HG03460 (cell line): Measurements from ENCODE around the gene CLASP1.

Source experiments
- ATAC-seq: cut with Tn5 transposase; IDR thresholded peaks from one replicate; pipeline ENCODE4 v1.9.1; 2021; ENCODE audit not compliant: unreplicated experiment

Gene CLASP1

DNA sequence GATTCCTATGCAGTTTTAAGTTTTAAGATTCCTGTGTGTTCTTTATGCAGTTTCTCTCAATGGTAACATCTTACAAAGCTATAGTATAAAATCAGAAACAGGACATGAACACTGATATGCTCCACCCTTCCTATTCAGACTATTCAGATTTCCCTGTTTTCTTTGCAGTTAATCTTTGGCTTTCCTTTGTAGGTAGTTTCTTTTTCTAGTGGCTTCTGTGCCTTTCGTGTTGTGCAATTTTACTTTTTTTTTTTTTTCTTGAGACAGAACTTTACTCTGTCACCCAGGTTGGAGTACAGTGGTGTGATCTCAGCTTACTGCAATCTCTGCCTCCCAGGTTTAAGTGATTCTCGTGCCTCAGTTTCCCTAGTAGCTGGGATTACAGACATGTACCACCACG lies 213.5 kb downstream of the CLASP1 start:
- ATAC-seq = no peak

DNA sequence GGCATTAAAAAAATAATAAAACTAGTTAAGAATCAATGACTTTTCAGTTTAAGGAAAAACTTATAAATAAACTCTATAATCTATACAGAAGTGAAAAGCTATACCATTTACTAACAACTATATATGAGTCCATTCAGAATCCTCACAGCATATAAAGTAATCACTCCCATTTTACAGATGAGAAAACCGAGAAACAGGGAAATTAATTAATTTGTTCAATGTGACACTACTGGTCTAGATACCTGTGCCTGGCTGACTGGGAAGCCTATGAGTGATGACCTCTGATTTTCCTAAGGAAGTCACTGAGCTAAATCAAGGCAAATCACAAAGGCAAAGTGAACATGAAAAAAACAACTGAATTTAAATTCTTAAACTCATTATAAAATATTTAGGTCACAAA lies 218.0 kb downstream of the CLASP1 start:
- ATAC-seq = no peak

DNA sequence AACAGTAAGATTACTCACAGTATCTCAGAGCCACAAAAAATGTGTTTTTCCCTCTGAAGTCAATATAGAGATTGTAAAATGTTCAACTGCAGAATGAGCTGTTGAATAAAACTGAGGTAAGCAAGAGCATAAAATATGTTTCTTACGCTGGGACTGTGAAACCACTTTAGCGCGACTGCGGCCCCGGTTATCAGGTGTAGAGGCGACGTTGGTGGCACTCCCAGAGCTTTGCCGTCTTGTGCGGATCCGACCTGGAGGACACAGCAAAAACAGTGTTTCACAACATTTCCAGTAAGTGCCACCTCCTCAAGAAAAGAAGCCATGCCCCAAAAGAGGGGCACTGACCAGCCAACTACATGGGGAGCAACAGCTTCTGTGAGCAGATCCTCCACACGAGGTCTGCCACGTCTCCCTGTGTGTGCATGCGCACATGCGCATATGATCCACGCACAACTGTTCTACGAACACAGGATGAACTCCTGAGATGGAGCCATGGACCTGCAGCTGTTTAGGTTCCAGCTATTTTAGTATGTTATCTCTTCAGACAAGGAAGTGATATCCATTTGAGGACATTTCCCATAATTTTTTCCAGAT lies 219.2 kb downstream of the CLASP1 start:
- no peak for ATAC-seq

DNA sequence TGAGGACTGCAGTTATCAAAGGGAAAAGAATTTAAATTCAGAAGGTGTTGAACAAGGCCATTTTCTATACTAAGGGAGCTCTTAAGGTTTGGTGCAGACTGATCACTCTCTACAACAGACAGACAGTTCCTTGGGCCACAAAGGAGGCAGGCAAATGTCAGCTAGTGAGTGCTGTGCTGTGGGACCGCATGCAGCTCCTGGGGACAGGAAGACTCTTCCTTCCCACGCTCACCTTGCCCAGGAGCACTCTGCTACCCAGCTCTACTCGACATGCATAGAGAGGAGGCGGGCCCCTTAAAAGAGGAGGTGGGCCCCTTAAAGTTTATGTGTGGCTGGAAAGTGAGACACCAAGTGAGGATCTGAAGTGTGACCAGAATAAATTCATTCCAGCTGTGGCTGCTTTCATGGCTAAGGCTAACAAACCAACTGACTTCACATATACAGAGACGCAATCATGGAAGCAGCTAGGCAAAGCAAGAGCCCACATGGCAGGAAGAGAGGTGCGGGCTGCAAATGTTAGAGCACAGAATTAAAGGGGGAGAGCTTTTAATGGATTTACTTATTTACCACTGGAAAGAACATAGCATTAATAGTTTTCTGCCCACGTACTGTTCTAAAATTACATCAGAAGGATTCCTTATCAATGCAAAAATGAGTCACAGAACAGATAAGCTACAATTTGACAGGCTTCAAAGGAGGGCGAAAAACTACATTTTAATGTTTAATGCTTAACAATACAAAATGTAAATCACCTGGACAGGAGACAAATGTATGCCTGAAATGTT lies 220.0 kb downstream of the CLASP1 start:
- no peak for ATAC-seq

DNA sequence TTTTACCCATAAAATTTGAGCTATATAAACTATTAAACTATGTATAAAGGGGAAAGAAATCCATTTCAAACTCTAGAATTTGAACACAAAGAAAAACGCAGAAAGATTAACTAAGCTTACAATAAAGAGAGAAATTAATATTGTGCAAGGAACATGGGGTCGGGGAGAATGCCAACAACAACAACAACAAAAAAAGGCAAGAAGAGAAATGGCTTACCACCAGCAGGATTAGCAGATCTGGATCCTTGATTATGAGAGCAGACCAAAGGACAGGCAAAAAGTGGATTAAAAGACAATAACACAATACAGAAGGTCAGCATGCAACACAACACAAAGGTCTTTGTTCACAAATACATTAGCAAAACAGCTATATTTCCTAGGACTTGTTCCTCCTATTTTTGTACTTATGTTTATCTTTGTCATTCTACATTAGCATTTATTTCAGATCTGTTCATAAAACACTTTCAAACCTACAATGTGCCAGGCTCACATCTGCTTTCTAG lies 222.0 kb downstream of the CLASP1 start:
- ATAC-seq = no peak

DNA sequence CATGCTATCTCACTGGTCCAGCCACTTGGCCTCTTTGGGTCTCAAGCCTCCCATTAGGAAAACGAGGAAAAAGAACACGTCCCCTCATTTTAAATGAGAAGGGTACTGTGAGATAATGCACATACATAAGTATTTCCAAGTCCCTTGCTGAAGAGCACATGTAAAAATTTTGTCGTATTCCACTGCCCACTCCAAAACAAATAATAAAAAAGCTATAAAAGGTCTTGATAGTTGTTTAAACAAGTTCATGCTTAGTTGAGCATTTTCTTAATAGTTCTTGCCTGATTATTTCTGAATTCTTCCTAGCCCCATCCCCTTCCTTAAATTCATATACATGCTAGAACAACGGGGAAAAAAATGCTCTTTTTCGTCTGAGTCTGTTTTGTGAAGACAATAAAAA lies 228.8 kb downstream of the CLASP1 start:
- no peak for ATAC-seq

DNA sequence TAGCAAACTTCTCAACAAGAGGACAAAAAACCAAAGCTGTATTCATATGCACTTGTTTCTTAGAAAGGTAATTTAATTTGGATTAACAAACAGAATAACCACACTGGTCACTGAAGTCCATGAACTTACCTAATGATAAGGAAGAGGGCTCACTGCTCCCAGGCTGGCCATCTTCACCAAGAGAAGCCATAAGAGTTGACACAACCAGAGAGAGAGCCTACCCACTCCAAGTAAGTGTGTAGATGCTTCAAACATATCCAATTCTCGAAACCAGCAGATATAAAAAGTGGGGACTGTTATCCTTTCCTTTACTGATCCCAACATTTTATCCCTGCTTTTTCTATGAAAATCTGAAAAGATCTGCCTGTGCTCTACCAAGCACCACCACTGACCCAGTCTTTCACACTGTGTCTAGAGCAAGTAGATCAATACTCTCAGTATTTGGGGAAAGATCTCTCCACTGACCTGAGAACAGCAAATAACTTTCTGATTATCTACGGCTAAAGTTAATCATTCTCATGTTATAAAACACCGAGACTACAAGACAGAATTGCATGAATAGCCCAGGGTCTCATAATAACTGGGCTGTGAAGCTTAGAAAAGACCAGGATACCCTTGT lies 230.1 kb downstream of the CLASP1 start:
- no peak for ATAC-seq

DNA sequence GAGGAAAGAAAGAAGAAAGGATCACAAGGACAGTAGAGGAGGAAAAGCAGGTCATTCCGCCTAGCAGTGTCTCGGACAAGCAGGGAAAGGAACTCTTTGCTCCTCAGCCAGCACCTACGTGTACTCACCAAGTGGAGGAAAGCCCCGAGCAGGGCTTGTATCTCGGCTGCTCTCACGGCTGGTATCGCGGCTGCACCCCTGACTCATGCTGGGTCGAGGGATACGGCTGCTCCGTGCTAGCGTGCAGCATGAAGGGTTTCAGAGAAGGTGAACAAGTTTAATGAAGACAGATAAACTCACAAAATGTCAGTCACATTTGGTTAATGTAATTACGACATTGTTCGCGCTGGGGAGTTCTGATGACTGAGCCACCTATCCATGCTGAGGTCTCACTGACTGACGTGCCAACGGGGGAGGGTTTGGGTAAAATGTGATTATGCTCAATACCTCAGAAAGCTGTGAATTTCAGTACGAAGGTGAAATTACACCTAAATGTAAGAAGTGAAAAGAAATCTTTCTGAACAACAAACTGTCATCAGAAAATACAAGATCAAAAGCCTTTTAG lies 230.7 kb downstream of the CLASP1 start:
- no peak for ATAC-seq

DNA sequence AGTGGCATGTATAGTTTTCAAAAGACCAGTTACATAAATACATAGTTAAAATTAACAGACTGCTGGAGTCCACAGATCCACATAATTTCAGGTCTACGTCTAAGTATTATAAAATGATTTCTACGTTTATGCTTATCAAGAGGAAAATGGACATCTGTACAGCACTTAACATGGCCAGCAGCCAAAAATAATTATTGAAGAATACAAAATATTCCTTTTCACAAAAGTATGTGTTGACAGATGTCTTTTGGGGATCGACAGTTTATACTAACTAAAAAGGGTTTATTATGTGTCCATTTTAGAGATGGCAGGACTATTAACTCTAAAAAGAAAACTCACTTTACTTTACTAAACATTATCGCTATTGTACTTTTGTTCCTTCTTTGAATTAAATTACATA lies 231.4 kb downstream of the CLASP1 start:
- ATAC-seq = no peak

DNA sequence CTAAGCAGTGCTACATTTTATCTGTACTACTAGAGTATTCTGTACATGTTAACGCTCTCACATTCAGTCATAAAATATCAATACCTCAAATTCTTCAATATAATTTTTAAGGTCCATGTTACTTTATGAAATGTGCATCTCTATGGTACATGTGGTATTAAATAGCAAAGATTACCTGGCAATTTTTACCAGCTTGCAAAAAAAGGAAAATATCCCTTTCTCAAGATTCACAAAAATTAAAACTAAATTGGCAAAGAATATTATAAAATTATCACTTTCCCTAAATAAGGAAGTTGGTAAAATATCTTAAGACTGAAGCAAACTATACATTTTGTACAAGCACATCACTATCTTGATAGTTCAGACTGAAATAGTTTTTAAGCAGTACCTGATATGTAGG lies 233.5 kb downstream of the CLASP1 start:
- ATAC-seq = no peak

DNA sequence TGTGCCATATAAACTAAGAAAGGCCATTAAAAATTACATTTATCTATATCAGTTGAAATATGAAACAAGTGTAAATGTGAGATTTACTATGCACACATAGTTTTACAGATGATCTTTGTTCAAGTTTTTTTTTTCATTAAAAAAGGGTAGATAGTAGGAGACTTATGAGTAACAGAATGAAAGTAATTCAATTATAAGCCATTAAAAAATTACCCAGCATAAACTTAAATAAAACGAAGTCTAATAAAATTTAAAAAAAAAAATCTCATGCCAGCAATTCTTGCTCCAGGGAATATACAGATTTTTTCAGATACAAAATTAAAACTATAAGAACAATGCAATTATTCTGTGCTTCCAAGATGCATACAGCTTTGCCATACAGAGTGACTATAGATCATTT lies 236.9 kb downstream of the CLASP1 start:
- no peak for ATAC-seq

DNA sequence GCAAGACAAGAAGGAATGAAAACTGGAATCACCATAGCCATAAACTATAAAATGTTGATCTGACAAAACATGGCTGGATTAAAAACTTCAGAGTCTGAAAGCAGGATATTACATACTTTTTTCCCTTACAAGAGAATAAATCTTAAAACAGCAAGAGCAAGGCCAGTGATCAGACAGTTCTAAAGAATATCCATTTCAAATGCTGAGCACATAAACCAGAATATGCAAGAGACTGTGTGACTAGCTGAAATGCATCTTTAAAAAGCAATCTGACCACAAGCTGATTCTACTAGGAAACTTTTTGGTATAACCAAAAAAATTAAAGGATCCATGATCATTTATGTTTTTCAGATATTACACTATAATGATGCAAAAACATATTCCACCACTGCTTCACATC lies 239.3 kb downstream of the CLASP1 start:
- no peak for ATAC-seq

DNA sequence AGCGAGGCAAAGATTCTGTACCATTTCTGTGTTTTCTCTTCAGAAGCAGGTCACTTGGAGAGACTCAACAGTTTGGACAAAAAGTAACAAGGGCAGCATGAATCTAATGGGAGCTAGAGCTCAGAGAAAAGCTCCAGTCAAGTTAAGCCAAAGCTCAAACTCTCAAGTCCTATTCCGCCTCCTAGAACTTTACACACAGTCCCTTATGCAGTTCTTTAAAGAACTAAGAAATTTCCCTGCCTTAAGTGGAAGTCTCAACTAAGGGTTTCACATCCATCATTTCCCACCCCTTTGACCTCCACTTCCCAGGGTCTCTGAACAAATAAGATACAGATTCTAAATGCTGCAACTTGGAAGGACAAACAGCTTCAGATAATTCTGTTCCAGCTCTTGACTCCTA lies 239.9 kb downstream of the CLASP1 start:
- no peak for ATAC-seq

DNA sequence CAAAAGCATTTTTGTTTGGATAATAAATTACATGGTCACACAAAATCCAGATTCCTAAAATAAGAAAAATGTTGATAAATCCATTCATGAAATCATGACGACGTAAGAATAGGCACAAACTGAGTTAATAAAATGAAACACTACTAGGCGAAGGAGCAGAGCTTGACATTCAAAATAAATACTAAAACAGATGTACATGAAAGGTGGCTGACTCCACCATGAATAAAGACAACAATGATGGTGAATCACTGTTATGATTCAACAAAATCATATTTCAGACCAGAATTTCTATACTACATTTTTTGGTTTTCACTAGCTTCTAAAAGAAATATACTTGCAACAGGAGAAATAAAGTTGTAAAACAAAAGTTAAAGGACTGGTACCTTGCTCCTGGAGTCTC lies 240.6 kb downstream of the CLASP1 start:
- ATAC-seq = no peak

DNA sequence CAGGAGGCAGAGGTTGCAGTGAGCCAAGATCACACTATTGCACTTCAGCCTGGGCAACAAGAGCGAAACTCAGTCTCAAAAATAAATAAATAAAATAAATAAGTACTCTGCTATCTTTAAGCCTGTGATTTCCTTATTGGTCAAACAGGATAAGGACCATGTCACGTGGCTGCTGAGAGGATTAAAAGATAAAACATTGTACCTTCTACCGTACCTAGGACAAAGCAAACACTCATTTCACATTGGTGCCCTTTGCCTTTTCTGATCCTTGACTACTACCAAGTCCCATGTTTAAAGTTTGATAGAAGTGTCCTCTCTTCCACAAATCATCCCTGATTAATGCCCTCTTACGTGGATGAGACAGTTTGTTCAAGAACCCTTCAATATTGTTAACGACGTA lies 244.0 kb downstream of the CLASP1 start:
- no peak for ATAC-seq

DNA sequence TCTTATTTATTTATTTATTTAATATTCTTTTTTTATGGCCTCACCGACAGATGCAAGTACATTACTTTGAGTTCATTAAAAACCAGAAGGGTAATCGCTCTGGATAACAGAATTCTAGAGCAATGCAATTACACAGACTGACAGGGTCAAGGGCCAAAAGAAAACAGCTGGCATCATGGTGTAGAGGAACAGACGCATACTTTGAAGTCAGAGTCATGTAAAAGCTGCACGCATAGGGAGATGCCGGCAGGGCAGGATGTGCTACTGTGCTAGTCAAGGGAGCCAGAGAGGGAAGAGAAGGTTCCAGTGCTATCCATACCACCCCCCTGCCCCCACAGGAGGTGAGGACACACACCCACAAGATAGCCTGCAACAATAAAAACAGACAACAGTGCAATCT lies 249.1 kb downstream of the CLASP1 start:
- no peak for ATAC-seq

DNA sequence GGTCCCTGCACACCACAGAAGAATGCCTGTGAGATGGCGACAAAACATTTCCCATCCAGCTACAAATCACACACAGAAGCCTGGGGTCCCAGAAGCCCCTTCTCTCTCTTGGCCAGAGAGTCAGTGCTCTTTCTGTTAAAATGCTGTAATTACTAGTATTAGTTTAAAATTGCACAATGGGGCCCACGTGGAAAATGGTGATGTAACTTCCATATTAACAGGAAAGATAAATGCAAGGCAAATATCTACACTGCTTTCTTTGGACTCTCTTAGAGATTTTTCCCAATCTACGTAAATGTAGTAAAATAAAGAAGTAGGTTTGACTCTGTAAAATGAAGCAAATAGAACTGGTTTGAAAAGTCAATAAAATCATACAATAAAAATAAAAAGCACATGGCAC lies 250.4 kb downstream of the CLASP1 start:
- ATAC-seq = no peak

DNA sequence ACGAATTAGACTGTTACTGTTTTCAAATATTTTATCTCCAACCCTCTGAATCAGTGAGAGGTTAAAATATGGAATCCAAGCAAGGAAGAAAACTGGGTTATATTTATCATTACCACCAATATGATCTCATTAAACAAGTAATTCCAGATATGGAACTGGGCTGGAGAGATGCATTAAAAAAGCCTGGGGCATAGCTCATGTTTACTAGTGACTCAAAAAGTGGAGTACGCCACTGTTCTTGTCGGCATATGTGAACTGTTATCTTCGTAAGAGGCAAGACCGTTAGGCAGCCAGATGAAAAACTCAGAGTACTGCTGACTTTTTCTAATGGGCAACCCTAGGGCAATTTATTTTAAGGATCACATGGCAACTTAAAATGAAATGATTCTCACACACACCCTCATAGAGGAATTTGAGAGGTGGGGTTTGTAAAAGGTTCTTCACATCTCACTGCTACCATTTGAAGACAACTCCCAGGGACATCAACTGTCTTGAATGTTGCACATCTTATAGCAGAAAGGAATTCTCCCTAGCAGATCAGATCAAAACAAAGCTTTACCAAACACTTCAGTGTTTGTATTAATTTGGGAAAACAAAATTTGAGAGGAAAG lies 259.1 kb downstream of the CLASP1 start:
- no peak for ATAC-seq

DNA sequence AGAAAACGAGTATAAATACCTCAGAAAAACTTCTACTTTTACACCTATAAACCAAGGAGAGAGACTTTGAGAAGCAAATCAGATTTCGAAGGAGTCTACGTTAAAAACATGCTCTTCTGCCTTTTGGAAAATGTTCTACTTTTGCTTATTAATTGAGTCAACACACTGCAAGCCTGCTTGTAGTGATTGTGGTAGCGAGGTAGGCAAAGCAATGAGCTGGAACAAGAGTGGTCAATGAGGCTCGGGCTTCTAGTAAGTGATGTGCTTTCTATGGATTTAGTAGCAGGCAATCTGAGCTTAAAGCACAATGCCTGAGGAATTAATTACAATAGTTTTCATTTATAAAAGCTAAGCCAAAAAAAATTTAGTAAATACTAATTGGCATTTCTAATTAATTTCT lies 260.9 kb downstream of the CLASP1 start:
- ATAC-seq = no peak

DNA sequence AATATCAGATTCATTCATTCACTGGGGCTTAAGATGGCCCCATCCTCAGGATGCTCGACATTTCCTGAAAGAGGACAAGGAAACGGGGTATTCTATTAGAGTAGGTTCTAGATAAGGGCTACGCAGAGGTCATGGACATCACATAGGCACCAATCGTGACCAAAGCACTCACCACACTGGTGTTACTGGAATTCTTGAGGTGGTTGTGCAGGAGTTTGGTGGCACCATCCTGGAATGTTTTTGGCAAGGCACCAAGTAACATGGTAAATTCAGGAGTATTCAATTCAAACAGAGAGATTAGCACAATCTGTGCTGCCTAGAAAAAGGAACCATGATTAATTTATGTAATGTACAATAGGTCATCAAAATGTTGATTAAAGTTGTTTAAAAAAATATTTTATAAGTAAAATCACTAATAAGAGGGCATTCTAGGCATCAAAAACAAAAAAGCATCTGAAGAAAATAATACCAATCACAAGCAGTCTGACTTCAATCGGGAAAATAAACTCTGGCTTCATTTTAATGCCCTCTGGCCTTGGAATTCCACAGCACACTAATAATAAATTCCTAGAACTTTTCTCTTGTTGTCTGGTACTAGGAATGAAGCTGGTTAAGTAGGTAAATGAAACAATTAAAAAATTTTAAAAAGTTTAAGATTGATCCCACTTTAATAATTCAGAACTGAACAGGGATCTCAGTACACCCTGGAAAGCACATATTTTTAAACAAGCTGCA lies 261.5 kb downstream of the CLASP1 start:
- no peak for ATAC-seq

DNA sequence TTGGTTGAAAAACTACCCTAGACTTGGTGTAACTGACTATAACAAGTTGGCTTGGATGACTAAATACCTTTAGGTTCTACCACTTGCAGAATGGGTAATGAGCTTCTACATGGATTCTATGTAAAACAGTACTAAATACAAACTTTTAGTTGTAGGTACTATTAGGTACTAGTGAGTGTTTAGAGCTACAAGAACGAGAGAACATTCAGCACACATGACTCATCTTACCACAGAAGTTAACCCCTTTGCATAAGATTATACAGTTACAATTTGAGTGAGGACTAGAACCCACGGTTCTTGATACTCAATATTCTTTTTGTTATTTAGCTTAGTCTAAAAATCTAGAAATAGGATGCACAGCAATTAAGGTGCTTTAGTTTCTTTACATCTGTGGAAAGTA lies 262.6 kb downstream of the CLASP1 start:
- no peak for ATAC-seq
